ENCODE data around the gene CALCR.

Gene CALCR

DNA sequence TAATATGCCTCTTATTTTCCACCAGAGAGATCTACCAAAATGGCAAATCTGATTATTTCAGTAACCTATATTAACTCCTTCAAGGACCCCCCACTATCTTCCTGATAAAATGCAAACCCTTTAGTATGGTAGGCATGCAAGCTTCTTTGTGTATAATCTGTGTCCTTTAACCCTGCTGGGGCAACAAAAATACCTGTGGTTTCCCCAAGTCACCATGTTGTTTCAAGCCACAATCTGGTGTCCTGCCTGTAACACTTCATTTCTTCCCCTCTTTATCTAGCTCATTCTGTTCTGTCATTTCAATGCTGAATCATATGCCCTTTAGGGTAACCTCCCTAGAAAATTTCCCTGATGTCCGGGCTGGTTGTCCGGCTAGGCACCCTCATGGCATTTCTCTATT, 5.3 kb downstream of the CALCR start:
- CTCF ChIA-PET = interaction anchor here (0.5 kb wide), 1 partner anchor 980 kb away, joined by 3 read pairs; no protein-coding TSS in a partner anchor
- Histone ChIP-seq H3K4me3 (ENCODE audit: low read depth, low read length) (no peak overlapping the region), H3K9me3 (ENCODE audit: control insufficient read depth, insufficient read depth, low read depth, low read length) (no peaks in the 10 kb centered on the region), H3K36me3 (ENCODE audit: control insufficient read depth in 2 of 2, insufficient read depth in 1 of 2, low read length in 2 of 2) (no peaks in the 10 kb centered on the region), H3K4me1 (ENCODE audit: control insufficient read depth, insufficient read depth, low read length) (no peaks in the 10 kb centered on the region), H3K27ac (ENCODE audit: extremely low read depth, low read depth, low read length) (no peak overlapping the region)
- POLR2A ChIA-PET = no interaction called here
- no peak for TF ChIP-seq PRDM1 (tag by site-specific recombination; IDR thresholded peaks at IDR 0.05)
- TF ChIP-seq, protein P1, sequence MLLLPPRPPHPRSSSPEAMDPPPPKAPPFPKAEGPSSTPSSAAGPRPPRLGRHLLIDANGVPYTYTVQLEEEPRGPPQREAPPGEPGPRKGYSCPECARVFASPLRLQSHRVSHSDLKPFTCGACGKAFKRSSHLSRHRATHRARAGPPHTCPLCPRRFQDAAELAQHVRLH (tag by site-specific recombination; IDR thresholded peaks at IDR 0.05) = no peak
- no peak for TF ChIP-seq ZIC2 (tag by site-specific recombination; IDR thresholded peaks at IDR 0.05)
- TF ChIP-seq ZNF248 (tag by site-specific recombination; IDR thresholded peaks at IDR 0.05) = no peak
- TF ChIP-seq ZNF292 (tag by site-specific recombination; IDR thresholded peaks at IDR 0.05; ENCODE audit: borderline replicate concordance, low read depth) = no peak
- TF ChIP-seq IKZF3 (tag by site-specific recombination; IDR thresholded peaks at IDR 0.05) = no peak
- TF ChIP-seq FEZF1 (tag by site-specific recombination; IDR thresholded peaks at IDR 0.05) = no peak
- no peak for TF ChIP-seq ZSCAN23 (tag by site-specific recombination; IDR thresholded peaks at IDR 0.05)
- TF ChIP-seq, protein P2, sequence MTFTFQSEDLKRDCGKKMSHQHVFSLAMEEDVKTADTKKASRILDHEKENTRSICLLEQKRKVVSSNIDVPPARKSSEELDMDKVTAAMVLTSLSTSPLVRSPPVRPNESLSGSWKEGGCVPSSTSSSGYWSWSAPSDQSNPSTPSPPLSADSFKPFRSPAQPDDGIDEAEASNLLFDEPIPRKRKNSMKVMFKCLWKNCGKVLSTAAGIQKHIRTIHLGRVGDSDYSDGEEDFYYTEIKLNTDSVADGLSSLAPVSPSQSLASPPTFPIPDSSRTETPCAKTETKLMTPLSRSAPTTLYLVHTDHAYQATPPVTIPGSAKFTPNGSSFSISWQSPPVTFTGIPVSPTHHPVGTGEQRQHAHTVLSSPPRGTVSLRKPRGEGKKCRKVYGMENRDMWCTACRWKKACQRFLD (tag by site-specific recombination; IDR thresholded peaks at IDR 0.05) = no peak
- TF ChIP-seq ZNF184 (tag by site-specific recombination; IDR thresholded peaks at IDR 0.05) = no peak
- no peak for TF ChIP-seq ZNF19 (tag by site-specific recombination; IDR thresholded peaks at IDR 0.05; ENCODE audit: low read depth)
- TF ChIP-seq, protein P3, sequence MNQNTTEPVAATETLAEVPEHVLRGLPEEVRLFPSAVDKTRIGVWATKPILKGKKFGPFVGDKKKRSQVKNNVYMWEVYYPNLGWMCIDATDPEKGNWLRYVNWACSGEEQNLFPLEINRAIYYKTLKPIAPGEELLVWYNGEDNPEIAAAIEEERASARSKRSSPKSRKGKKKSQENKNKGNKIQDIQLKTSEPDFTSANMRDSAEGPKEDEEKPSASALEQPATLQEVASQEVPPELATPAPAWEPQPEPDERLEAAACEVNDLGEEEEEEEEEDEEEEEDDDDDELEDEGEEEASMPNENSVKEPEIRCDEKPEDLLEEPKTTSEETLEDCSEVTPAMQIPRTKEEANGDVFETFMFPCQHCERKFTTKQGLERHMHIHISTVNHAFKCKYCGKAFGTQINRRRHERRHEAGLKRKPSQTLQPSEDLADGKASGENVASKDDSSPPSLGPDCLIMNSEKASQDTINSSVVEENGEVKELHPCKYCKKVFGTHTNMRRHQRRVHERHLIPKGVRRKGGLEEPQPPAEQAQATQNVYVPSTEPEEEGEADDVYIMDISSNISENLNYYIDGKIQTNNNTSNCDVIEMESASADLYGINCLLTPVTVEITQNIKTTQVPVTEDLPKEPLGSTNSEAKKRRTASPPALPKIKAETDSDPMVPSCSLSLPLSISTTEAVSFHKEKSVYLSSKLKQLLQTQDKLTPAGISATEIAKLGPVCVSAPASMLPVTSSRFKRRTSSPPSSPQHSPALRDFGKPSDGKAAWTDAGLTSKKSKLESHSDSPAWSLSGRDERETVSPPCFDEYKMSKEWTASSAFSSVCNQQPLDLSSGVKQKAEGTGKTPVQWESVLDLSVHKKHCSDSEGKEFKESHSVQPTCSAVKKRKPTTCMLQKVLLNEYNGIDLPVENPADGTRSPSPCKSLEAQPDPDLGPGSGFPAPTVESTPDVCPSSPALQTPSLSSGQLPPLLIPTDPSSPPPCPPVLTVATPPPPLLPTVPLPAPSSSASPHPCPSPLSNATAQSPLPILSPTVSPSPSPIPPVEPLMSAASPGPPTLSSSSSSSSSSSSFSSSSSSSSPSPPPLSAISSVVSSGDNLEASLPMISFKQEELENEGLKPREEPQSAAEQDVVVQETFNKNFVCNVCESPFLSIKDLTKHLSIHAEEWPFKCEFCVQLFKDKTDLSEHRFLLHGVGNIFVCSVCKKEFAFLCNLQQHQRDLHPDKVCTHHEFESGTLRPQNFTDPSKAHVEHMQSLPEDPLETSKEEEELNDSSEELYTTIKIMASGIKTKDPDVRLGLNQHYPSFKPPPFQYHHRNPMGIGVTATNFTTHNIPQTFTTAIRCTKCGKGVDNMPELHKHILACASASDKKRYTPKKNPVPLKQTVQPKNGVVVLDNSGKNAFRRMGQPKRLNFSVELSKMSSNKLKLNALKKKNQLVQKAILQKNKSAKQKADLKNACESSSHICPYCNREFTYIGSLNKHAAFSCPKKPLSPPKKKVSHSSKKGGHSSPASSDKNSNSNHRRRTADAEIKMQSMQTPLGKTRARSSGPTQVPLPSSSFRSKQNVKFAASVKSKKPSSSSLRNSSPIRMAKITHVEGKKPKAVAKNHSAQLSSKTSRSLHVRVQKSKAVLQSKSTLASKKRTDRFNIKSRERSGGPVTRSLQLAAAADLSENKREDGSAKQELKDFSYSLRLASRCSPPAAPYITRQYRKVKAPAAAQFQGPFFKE (tag by site-specific recombination; IDR thresholded peaks at IDR 0.05; ENCODE audit: borderline replicate concordance) = no peak
- TF ChIP-seq, protein P4, sequence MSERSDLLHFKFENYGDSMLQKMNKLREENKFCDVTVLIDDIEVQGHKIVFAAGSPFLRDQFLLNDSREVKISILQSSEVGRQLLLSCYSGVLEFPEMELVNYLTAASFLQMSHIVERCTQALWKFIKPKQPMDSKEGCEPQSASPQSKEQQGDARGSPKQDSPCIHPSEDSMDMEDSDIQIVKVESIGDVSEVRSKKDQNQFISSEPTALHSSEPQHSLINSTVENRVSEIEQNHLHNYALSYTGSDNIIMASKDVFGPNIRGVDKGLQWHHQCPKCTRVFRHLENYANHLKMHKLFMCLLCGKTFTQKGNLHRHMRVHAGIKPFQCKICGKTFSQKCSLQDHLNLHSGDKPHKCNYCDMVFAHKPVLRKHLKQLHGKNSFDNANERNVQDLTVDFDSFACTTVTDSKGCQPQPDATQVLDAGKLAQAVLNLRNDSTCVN (tag by site-specific recombination; optimal IDR thresholded peaks at IDR 0.05) = no peak
- TF ChIP-seq ZNF843 (tag by site-specific recombination; IDR thresholded peaks at IDR 0.05) = no peak
- TF ChIP-seq ZNF549 (tag by site-specific recombination; IDR thresholded peaks at IDR 0.05) = no peak
- no peak for TF ChIP-seq ZNF530 (tag by site-specific recombination; IDR thresholded peaks at IDR 0.05; ENCODE audit: low read depth)
- TF ChIP-seq, protein P5, sequence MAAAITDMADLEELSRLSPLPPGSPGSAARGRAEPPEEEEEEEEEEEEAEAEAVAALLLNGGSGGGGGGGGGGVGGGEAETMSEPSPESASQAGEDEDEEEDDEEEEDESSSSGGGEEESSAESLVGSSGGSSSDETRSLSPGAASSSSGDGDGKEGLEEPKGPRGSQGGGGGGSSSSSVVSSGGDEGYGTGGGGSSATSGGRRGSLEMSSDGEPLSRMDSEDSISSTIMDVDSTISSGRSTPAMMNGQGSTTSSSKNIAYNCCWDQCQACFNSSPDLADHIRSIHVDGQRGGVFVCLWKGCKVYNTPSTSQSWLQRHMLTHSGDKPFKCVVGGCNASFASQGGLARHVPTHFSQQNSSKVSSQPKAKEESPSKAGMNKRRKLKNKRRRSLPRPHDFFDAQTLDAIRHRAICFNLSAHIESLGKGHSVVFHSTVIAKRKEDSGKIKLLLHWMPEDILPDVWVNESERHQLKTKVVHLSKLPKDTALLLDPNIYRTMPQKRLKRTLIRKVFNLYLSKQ (tag by site-specific recombination; IDR thresholded peaks at IDR 0.05; ENCODE audit: borderline replicate concordance) = no peak
- TF ChIP-seq HOXD13 (CRISPR knock-in tag; IDR thresholded peaks at IDR 0.05; ENCODE audit: borderline replicate concordance) = no peak
- TF ChIP-seq ZBTB20 (tag by site-specific recombination; IDR thresholded peaks at IDR 0.05) = no peak

Data from HEK293 (cell line).